GM21526 (cell line): ENCODE results near the gene TNK1.

ENCODE experiments used
- ATAC-seq: cut with Tn5 transposase; IDR thresholded peaks from one replicate; pipeline ENCODE4 v1.9.1; 2021; ENCODE audit warnings: moderate library complexity; ENCODE audit not compliant: unreplicated experiment, low FRiP score

Gene TNK1

DNA sequence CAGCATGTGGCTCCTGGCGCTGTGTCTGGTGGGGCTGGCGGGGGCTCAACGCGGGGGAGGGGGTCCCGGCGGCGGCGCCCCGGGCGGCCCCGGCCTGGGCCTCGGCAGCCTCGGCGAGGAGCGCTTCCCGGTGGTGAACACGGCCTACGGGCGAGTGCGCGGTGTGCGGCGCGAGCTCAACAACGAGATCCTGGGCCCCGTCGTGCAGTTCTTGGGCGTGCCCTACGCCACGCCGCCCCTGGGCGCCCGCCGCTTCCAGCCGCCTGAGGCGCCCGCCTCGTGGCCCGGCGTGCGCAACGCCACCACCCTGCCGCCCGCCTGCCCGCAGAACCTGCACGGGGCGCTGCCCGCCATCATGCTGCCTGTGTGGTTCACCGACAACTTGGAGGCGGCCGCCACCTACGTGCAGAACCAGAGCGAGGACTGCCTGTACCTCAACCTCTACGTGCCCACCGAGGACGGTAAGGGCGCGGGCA lies 27.4 kb downstream of the TNK1 start:
- no peak for ATAC-seq

DNA sequence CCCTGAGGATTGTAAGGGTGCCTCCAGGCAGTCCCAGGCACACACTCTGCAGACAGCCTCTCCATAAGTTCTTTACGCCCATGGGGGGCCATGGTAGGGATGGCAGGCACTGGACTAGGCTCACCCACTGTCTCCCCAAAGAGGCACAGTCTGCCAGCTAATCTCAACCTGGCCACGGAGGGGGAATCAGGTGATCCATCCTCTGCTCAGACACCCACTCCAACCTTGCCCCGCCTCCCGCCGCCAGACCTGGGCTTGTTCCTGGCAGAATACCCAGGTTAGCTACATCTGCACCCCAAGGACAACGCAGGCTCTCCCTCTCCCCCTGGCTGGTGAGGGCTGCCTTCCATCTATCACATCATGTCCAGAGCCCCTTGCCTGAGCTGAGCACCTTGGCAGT lies 28.0 kb downstream of the TNK1 start:
- ATAC-seq: no peak

DNA sequence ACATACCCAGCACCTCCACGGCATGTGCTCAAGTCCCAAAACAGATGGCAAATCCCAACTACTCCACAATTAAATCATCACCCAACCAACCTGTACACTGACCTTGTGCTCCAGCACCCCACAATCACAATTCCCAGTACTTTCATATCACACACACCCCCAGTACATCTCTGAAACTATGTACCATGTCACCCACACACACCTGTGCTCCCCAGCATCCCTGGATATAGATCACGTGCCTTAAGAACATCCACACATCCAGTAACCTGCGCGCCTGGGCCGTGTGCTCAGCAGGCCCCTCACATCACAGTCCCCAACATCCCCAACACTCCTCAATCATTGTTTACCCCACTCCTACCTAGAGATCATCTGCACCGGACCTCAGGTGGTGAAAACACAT lies 28.8 kb downstream of the TNK1 start:
- no peak for ATAC-seq

DNA sequence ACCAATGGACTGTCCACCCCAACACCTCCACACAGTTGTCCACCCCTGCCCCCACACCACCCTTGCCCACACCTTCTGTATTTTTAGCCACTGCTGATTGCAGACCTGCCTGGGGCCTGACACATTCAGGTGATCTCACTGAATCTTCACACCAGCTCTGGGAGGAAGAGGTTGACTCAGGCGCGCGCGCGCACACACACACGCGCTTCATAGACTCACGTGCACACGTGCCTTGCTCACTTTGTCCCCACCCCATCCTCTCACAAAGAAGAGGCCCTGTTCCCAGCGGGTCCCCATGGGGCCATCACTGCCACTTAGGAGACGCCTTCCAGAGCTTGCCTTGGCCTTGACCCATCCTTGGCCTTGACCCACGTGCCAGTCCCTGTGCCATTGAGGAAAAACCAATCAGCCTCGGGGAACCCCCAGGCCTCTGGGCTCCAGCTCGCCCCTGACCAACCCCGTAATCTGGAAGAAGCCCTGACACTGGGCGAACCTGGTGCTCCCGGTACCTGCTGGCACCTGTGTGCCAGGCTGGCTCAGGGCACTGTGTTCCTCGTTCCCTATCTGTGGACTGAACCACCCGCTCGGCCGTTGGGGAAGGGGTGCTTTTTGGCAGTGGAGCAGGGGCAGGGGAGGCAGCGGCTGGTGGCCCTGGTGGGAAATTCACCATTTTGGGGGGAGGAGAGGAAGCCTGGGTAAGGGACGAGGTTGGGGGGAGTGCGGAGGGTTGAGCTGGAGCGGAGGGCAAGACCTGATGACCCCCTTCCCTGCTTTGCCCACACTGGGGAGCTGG lies 29.9 kb downstream of the TNK1 start:
- no peak for ATAC-seq

DNA sequence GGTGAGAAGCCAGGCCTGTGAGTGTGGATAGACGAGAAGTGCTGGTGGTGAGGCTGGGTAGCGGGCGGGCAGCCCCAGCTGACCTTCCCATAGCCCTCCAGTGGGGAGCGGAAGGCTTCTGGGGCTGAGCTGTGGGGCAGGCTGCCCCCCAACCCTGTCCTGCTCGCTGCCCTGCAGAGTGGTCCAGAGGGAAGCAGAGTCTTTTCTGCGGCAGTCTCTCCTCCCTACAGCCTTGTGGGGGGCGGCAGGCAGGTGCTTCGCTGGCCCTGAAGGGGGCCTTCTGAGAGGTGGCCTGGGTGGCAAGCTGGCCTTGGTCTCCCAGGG lies 30.5 kb downstream of the TNK1 start:
- no peak for ATAC-seq

DNA sequence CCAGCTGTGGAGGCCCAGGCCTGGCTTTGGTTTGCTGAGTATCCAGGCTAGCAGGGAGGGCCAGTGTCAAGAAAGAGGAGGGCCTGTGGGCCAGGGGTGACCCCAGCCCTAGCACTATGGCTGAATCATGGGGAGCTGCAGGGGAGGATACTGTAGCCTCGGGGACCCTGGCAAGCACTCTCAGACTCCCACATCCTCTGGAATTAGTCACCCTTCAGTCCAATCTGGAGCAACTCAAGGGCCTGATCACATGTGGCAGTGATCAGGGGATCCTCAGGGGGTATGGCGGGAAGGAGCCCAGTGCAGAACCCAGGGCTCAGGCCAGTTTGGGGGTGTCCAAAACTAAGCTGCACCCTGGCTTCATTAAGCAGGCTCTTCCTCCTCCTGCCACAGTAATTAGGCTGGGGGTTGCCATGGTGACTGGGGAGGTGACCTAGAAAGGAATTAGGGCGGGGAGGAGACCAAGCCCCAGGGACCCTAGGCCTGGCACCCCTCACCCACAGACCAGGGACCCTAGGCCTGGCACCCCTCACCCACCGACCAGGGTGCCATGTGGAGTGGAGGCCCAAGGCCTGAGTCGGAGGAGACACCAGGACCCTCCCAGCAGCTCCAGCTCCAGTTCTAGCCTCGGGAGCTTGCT lies 32.6 kb downstream of the TNK1 start:
- ATAC-seq: no peak

DNA sequence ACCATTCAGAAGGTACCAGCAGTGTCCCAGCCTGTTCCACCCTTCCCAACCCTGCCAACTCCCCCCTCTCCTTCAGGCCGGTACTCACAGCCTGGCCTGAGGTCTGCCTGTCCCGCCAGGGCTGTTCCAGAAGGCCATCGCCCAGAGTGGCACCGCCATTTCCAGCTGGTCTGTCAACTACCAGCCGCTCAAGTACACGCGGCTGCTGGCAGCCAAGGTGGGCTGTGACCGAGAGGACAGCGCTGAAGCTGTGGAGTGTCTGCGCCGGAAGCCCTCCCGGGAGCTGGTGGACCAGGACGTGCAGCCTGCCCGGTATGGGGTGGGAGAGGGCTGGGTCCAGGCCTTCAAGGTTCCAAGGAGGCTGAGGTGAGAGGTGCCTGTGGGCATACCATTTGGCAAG lies 33.9 kb downstream of the TNK1 start:
- ATAC-seq: no peak

DNA sequence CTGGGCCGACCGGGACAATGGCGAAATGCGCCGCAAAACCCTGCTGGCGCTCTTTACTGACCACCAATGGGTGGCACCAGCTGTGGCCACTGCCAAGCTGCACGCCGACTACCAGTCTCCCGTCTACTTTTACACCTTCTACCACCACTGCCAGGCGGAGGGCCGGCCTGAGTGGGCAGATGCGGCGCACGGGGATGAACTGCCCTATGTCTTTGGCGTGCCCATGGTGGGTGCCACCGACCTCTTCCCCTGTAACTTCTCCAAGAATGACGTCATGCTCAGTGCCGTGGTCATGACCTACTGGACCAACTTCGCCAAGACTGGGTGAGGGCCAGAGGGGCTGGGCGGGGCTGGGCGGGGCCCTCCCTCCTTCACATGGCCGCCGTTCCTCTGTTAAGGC lies 34.9 kb downstream of the TNK1 start:
- ATAC-seq: no peak

DNA sequence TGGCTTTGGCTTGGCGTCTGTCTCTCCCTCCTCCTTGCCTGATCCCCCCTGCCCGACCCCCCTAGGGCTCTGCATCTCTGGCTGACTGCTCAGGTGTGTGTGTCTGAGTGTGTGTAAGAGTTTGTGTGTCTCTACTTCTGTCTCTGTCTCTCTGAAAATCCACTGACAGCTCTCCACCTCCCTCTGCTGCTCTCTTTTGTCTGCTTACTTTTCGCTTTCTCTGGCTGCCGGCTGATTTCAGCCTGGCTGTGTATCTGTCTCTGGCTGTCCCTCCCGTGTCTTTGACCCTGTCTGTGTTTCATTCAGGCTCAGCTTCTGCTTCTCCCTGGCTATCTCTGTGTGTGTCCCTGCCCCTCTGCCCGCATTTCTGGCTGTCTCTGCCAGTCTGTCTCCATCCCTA lies 35.4 kb downstream of the TNK1 start:
- no peak for ATAC-seq

DNA sequence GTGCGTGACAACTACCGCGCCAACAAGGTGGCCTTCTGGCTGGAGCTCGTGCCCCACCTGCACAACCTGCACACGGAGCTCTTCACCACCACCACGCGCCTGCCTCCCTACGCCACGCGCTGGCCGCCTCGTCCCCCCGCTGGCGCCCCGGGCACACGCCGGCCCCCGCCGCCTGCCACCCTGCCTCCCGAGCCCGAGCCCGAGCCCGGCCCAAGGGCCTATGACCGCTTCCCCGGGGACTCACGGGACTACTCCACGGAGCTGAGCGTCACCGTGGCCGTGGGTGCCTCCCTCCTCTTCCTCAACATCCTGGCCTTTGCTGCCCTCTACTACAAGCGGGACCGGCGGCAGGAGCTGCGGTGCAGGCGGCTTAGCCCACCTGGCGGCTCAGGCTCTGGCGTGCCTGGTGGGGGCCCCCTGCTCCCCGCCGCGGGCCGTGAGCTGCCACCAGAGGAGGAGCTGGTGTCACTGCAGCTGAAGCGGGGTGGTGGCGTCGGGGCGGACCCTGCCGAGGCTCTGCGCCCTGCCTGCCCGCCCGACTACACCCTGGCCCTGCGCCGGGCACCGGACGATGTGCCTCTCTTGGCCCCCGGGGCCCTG lies 36.3 kb downstream of the TNK1 start:
- ATAC-seq: no peak

DNA sequence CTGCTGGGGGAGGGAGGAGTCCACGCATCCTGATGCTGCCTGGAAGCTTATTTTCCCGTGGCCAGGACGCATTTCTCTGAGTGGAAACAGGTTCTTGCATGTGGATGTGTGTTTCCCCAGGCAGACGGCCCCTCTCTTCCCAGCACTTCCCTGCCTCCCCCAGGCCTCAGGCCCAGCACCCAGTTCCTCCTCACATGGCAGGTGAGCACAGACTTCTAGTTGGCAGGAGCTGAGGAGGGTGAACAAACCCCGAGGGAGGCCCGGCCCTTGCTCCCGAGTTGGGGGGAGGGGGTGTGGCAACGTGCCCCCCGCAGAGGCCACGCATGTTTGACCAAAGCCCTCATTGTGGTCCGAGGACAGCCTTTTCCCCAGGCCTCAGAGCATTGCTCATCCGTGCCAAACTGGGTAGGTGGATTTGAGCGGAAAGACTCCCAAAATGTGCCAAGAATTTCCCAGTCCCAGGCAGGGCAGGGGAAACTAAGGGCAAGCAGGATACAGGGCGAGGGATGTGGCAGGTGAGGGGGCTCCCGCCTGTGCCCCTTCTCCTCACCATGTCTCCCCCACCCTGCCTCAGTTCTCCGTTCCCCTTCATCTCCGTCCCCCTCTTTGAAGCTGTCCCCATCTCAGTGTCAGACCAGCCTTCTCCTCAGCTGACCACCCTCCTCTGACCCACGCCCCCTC lies 37.7 kb downstream of the TNK1 start:
- no peak for ATAC-seq

DNA sequence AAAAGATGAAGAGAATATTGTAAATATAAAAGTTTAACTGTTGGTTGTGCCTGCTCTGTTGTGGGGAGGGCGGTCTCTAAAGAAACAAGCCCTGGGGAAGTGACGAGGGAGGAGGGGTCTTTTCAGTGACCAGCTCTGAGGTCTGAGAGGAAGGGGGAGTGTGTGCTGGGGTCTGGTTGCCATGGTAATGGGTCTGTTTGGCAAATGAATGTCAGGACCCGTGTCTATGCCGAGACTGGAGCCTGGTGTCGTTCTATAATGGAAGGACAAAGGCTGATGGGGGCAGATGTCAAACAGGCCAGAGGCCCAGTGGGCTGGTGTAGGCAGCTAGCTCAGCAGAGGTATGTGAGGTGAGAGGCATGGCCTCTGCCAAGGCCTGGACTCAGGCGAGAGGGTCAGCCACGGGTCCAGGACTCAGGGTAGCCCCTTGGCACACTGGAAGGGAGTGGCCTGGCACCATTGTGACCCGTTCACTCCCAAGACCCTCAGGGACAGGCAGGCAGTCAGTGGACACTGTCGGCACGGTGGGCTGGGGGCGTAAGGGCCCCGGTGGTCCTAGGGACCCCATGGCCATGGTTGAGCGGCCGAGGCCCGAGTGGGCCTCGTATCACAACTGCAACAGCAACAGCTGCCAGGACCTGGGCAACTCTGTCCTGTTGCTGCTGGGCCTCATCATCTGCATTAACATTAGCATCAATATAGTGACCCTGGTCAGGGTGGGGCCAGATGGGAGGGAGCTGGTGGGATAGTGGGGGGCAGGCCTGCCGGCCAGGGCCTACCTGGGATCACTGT lies 39.1 kb downstream of the TNK1 start, which contains the start of gene SPEM1:
SPEM1 (plus strand) TSS at position 506 of the 792 bp plus-strand sequence; CDS start at position 567, 61 bp downstream.
- ATAC-seq: no peak

DNA sequence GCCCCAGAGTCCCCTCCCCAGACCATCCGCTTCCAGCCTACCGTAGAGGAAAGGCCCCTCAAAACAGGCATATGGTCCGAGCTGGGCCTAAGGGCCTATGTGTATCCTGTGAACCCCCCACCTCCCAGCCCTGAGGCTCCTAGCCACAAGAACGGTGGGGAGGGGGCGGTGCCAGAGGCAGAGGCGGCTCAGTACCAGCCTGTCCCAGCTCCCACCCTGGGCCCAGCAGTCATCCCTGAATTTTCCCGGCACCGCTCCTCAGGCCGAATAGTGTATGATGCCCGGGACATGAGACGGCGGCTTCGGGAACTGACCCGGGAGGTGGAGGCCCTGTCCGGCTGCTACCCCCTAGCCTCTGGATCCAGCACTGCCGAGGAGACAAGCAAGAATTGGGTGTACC lies 40.3 kb downstream of the TNK1 start:
- no peak for ATAC-seq

DNA sequence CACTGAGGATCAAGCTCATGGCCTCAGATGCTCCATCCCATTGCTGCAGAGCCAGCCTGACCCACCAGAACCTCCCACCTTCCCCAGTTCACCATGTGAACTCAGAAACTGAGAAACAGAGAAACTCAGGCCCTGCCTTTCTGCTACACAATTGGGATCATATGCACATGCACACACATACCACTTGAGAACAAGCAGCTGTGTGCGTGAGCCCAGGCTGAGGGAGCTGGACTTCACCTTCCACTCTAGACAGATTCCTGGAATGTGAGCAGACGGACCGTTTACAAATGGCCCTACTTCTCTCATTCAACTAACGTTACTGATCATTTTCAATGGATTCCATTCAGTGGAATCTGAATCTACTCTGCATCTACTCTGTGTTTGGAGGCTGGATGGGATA lies 42.8 kb downstream of the TNK1 start:
- no peak for ATAC-seq

DNA sequence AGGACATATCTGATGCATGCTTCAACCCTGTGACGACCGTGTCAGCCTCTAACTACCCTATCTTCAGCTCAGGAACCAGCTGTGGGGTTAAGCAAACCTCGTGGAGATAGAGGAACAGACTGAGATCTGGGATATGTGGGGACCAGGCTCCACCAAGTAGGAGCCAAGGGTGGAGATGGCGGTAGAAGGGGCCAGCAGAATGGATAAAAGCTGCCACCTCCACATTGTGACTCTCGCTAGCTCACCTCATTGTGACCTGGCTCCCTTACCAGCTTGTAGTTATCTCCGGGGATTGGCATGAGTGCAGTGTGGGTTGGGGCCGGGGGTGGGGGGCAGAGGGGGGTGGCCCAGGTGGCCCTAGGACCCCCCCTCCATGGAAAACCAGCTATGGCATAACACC lies 44.4 kb downstream of the TNK1 start, which contains the start of gene SPEM2:
SPEM2 (plus strand) TSS at position 301 of the 400 bp plus-strand sequence; CDS start at position 374, 73 bp downstream.
- ATAC-seq: no peak

DNA sequence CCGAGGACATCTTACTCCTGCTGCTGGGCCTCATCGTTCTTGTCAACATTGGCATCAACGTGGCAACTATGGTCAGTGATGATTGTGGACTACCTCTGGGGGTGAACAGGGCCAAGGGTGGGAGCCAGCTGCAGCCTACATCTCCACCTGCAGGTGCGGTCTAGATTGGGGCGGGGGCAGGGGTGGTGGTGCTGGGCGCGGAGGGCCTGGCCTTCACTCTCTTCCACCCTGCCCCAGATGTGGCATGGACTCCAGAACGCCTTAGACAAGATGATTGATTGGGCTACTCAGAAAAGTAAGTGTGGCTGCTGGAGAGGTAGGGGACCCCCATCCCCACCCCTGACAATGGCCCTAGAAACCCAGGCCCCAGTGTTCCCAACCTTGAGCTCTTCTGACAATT lies 44.9 kb downstream of the TNK1 start:
- no peak for ATAC-seq

DNA sequence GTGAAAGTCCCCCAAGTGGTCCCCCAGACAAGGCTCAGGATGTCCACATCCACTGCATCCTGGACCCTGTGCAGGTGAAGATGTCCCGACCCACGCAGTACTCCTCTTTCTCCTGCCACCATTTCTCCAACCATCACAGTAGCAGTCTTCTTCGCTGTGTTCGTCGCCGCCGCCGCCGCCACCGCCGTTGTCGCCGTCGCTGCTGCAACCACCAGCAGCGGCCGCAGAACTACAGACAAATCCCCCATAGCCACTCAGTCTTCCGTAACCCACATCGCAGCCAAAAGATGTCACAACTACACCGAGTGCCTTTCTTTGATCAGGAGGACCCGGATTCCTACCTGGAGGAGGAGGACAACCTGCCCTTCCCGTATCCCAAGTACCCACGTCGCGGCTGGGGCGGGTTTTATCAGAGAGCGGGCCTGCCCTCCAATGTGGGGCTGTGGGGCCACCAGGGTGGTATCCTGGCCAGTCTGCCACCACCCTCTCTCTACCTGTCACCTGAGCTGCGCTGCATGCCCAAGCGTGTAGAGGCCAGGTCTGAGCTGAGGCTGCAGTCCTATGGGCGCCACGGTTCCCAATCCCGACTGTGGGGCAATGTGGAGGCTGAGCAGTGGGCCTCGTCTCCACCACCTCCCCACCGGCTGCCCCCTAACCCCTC lies 45.4 kb downstream of the TNK1 start:
- no peak for ATAC-seq

DNA sequence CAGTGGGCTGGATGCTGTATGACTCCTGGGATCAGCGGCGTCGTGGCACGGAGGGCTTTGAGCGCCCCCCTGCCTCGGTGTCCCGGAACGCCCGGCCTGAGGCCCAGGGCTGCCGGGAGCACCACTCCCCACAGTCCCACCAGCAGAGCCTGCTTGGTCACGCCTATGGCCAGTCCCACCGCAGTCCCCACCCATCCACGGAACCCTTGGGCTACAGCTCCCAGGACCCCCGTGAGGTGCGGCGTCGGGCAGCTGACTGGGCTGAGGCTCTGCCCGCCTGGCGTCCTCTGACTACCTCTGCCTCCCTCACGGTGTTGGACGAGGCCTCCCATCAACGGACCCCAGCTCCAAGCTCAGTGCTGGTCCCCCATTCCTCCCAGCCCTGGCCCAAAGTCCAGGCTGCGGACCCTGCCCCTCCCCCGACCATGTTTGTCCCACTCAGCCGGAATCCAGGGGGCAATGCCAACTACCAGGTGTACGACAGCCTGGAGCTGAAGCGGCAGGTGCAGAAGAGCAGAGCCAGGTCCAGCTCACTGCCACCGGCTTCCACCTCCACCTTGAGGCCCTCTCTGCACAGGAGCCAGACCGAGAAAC lies 46.1 kb downstream of the TNK1 start:
- ATAC-seq: no peak

DNA sequence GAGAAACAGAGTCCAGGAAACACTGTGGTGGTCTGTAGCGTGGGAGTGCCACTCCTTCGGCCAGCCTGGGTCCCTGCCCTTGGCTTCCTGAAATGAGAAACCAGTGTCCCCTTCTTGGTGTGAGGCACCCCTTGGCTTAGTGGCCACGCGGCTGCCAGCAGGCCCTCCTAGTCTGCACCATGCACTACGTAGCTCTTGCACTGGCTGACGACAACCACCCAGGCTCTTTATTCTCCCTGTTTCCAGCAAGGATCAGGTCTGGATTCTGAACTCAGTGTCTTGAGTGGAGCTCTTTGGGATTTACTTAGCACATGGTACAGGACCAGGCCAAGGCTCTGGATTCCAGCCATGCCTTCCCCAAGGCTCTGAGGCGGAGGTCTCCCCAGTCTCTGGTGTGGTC lies 46.7 kb downstream of the TNK1 start:
- no peak for ATAC-seq
